HG03196 (cell line): ENCODE results near the gene TBC1D2.
"Not testable (repeated sequence)": the region's sequence is repeated elsewhere in the genome, so short reads cannot be mapped to it uniquely, and the experiment has no call there.

ENCODE experiments used
- ATAC-seq: cut with Tn5 transposase; IDR thresholded peaks from one replicate; pipeline ENCODE4 v1.9.1; 2021; ENCODE audit not compliant: unreplicated experiment

TBC1D2 gene

GRCh38 chr9:98174502-98174918, 80.9 kb downstream of the TBC1D2 start:
- not testable (repeated sequence) for ATAC-seq

GRCh38 chr9:98173181-98173580, 82.3 kb downstream of the TBC1D2 start:
- no peak for ATAC-seq

- ATAC-seq: no peak
These were observed 82.8 kb downstream of the TBC1D2 start for GRCh38 chr9:98172604-98173003.

GRCh38 chr9:98171176-98171925, 84.1 kb downstream of the TBC1D2 start:
- no peak for ATAC-seq

- peak; percentile 98 for ATAC-seq
These were observed 86.4 kb downstream of the TBC1D2 start for GRCh38 chr9:98168941-98169488.

- ATAC-seq: no peak
These were observed 87.2 kb downstream of the TBC1D2 start for GRCh38 chr9:98168153-98168780.

- ATAC-seq: no peak
These were observed 90.5 kb downstream of the TBC1D2 start for GRCh38 chr9:98164912-98165311.

GRCh38 chr9:98162613-98163012, 92.8 kb downstream of the TBC1D2 start:
- no peak for ATAC-seq

GRCh38 chr9:98161851-98162250, 93.6 kb downstream of the TBC1D2 start:
- ATAC-seq: no peak

- ATAC-seq: no peak
These were observed 95.7 kb downstream of the TBC1D2 start for GRCh38 chr9:98159790-98160189.

- no peak for ATAC-seq
These were observed 96.1 kb downstream of the TBC1D2 start for GRCh38 chr9:98159301-98159700.

- ATAC-seq: no peak
These were observed 97.2 kb downstream of the TBC1D2 start for GRCh38 chr9:98158071-98158831.

- no peak for ATAC-seq
These were observed 98.1 kb downstream of the TBC1D2 start for GRCh38 chr9:98157372-98157771.

GRCh38 chr9:98154678-98155077, 100.8 kb downstream of the TBC1D2 start:
- no peak for ATAC-seq

GRCh38 chr9:98152526-98152925, 102.9 kb downstream of the TBC1D2 start:
- ATAC-seq: no peak

GRCh38 chr9:98150721-98151120, 104.7 kb downstream of the TBC1D2 start:
- ATAC-seq: no peak

- no peak for ATAC-seq
These were observed 105.3 kb downstream of the TBC1D2 start for GRCh38 chr9:98150164-98150563.

GRCh38 chr9:98149422-98149821, 106.0 kb downstream of the TBC1D2 start:
- ATAC-seq: no peak
